HepG2 (cell line): ENCODE data around the gene DPAGT1. TPM values are rescaled to one million over a fixed set of nuclear protein-coding genes. Genes with fewer than 3 reads are reported as not detected.

Experiments
- AHR ChIP-seq: IDR thresholded peaks from 2 replicates; pipeline ENCODE4 v1.6.1; 2018; ENCODE audit warnings: missing genetic modification reagents, missing compliant biosample characterization
- ATF7 ChIP-seq, 2 experiments: fragments of 450-650 bp in 1 of 2; sonication (generic) in 1 of 2; formaldehyde crosslinking in 1 of 2; IDR thresholded peaks; 2 replicates each; pipeline versions ENCODE4 v1.4.0 to v1.6.1; 2016 to 2020; ENCODE audit warnings: antibody characterized with exemption in 1 of 2, mild to moderate bottlenecking in 1 of 2, missing genetic modification reagents in 1 of 2
- BCL3 ChIP-seq: sonication (generic); formaldehyde crosslinking; IDR thresholded peaks from 2 replicates; pipeline ENCODE4 v1.5.1; 2020; ENCODE audit warnings: mild to moderate bottlenecking, missing genetic modification reagents, moderate library complexity
- LRRFIP1 ChIP-seq: sonication (generic); formaldehyde crosslinking; conservative IDR thresholded peaks from 2 replicates; pipeline ENCODE4 v1.4.0; 2020; ENCODE audit warnings: missing genetic modification reagents
- POLR2A ChIP-seq, 2 experiments: IDR thresholded peaks; 2 replicates each; pipeline ENCODE4 v1.6.1; 2011; ENCODE audit warnings: low read depth in 2 of 2, low read length in 2 of 2, mild to moderate bottlenecking in 1 of 2, moderate library complexity in 1 of 2; ENCODE audit not compliant: insufficient read depth in 1 of 2
- SOX5 ChIP-seq: IDR thresholded peaks from 2 replicates; pipeline ENCODE4 v1.6.1; 2016; ENCODE audit warnings: borderline replicate concordance
- TRIM24 ChIP-seq: sonication (generic); formaldehyde crosslinking; IDR thresholded peaks from 2 replicates; pipeline ENCODE4 v1.8.0; 2022; ENCODE audit warnings: mild to moderate bottlenecking, missing genetic modification reagents
- TSC22D2 ChIP-seq: sonication (generic); formaldehyde crosslinking; IDR thresholded peaks from 2 replicates; pipeline ENCODE4 v1.5.1; 2020; ENCODE audit warnings: missing genetic modification reagents, mild to moderate bottlenecking, borderline replicate concordance
- ZNF543 ChIP-seq: sonication (generic); formaldehyde crosslinking; IDR thresholded peaks from 2 replicates; pipeline ENCODE4 v1.4.0; 2020; ENCODE audit warnings: mild to moderate bottlenecking, missing genetic modification reagents
- ZNF577 ChIP-seq: sonication (generic); formaldehyde crosslinking; IDR thresholded peaks from 2 replicates; pipeline ENCODE4 v1.4.0; 2020; ENCODE audit warnings: mild to moderate bottlenecking, low read depth, missing genetic modification reagents, borderline replicate concordance
- polyA plus RNA-seq, 8 experiments: library from polyadenylated mRNA; depleted of rRNA in 3 of 8; stranded (reverse) in 7 of 8; unstranded in 1 of 8; fragments of >200 nt; fragmentation: Illumina TruSeq in 4 of 8; extraction: Trizol in 4 of 8; gene quantifications; 2 replicates each; pipeline versions ENCODE4 v1.2.1 to v1.2.3, GENCODE V29; 2011 to 2016; ENCODE audit warnings: low read depth in 4 of 8, missing spikeins in 1 of 8, mixed read lengths in 1 of 8; ENCODE audit not compliant: insufficient read depth in 1 of 8
- total RNA-seq, 5 experiments: library from RNA; depleted of rRNA; stranded (reverse); fragments of >200 nt; fragmentation: Illumina TruSeq; extraction: Trizol; gene quantifications; 2 replicates each; pipeline ENCODE4 v1.2.3, GENCODE V29; 2016; ENCODE audit warnings: low read depth in 1 of 5
- TF ChIP-seq, protein P1 (sequence below): sonication (generic); formaldehyde crosslinking; IDR thresholded peaks from 2 replicates; pipeline ENCODE4 v1.4.0; 2020; ENCODE audit warnings: missing genetic modification reagents
- TF ChIP-seq, protein P2 (sequence below): sonication (generic); formaldehyde crosslinking; IDR thresholded peaks from 2 replicates; pipeline ENCODE4 v1.4.0; 2020; ENCODE audit warnings: mild to moderate bottlenecking, missing genetic modification reagents, borderline replicate concordance
- TF ChIP-seq, protein P3 (sequence below): sonication (generic); IDR thresholded peaks from 2 replicates; pipeline ENCODE4 v1.6.1; 2016; ENCODE audit warnings: low read depth, borderline replicate concordance

DPAGT1 gene
- total and polyA plus RNA-seq, 2 of the 13 experiments (the other 11 are each of a cell fraction or from before 2014, with no cell fraction given) = 37.6 to 70.7 TPM

DNA sequence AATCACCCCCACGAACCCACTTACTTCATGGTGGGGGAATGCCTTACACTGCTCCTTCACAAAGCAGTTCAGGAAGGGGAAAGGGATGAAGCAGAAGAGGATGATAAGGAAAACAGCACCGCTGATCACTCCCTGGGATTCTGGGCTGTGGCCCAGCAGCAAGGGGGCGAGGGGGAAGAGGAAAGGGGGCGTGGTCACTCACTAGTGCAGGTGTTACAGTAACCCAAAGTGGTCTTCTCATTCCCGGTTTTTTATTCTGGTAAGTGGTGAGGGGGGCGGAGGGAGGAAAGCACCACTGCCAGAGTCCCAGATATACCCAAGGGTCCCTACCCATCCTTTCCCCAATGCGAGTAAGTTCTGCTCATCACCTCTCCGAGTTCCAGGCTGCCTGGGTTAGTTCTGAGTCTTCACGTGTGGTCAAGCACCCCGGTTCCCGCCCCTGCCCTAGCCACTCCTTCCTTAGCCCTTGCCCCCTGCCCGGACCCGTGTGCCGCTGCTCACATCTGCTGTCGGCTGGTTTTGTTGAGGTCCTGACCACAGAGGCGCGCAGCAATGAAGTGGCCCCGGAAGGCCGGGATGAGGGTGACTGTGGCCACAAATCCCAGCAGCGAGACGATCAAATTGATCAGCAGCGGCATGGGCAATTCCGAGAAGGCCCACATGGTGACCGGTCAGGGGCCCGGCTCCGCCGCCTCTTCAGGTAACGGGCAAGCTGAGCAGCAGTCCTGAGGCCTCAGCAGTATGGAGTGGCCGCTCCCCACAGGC lies 477 bp downstream of the DPAGT1 start (continued):
- TF ChIP-seq, protein P1, sequence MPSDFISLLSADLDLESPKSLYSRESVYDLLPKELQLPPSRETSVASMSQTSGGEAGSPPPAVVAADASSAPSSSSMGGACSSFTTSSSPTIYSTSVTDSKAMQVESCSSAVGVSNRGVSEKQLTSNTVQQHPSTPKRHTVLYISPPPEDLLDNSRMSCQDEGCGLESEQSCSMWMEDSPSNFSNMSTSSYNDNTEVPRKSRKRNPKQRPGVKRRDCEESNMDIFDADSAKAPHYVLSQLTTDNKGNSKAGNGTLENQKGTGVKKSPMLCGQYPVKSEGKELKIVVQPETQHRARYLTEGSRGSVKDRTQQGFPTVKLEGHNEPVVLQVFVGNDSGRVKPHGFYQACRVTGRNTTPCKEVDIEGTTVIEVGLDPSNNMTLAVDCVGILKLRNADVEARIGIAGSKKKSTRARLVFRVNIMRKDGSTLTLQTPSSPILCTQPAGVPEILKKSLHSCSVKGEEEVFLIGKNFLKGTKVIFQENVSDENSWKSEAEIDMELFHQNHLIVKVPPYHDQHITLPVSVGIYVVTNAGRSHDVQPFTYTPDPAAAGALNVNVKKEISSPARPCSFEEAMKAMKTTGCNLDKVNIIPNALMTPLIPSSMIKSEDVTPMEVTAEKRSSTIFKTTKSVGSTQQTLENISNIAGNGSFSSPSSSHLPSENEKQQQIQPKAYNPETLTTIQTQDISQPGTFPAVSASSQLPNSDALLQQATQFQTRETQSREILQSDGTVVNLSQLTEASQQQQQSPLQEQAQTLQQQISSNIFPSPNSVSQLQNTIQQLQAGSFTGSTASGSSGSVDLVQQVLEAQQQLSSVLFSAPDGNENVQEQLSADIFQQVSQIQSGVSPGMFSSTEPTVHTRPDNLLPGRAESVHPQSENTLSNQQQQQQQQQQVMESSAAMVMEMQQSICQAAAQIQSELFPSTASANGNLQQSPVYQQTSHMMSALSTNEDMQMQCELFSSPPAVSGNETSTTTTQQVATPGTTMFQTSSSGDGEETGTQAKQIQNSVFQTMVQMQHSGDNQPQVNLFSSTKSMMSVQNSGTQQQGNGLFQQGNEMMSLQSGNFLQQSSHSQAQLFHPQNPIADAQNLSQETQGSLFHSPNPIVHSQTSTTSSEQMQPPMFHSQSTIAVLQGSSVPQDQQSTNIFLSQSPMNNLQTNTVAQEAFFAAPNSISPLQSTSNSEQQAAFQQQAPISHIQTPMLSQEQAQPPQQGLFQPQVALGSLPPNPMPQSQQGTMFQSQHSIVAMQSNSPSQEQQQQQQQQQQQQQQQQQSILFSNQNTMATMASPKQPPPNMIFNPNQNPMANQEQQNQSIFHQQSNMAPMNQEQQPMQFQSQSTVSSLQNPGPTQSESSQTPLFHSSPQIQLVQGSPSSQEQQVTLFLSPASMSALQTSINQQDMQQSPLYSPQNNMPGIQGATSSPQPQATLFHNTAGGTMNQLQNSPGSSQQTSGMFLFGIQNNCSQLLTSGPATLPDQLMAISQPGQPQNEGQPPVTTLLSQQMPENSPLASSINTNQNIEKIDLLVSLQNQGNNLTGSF (CRISPR knock-in tag) = 0 out of 2 replicates have a peak, but pooled peaks have one; percentile 20
- TF ChIP-seq, protein P2, sequence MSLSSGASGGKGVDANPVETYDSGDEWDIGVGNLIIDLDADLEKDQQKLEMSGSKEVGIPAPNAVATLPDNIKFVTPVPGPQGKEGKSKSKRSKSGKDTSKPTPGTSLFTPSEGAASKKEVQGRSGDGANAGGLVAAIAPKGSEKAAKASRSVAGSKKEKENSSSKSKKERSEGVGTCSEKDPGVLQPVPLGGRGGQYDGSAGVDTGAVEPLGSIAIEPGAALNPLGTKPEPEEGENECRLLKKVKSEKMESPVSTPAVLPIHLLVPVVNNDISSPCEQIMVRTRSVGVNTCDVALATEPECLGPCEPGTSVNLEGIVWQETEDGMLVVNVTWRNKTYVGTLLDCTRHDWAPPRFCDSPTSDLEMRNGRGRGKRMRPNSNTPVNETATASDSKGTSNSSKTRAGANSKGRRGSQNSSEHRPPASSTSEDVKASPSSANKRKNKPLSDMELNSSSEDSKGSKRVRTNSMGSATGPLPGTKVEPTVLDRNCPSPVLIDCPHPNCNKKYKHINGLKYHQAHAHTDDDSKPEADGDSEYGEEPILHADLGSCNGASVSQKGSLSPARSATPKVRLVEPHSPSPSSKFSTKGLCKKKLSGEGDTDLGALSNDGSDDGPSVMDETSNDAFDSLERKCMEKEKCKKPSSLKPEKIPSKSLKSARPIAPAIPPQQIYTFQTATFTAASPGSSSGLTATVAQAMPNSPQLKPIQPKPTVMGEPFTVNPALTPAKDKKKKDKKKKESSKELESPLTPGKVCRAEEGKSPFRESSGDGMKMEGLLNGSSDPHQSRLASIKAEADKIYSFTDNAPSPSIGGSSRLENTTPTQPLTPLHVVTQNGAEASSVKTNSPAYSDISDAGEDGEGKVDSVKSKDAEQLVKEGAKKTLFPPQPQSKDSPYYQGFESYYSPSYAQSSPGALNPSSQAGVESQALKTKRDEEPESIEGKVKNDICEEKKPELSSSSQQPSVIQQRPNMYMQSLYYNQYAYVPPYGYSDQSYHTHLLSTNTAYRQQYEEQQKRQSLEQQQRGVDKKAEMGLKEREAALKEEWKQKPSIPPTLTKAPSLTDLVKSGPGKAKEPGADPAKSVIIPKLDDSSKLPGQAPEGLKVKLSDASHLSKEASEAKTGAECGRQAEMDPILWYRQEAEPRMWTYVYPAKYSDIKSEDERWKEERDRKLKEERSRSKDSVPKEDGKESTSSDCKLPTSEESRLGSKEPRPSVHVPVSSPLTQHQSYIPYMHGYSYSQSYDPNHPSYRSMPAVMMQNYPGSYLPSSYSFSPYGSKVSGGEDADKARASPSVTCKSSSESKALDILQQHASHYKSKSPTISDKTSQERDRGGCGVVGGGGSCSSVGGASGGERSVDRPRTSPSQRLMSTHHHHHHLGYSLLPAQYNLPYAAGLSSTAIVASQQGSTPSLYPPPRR (CRISPR knock-in tag) = no peak
- TF ChIP-seq ZNF543 = no peak
- TF ChIP-seq BCL3 (CRISPR knock-in tag) = no peak
- TF ChIP-seq TRIM24 (CRISPR knock-in tag) = no peak
- TF ChIP-seq ZNF577 (CRISPR knock-in tag) = no peak
- peak; percentile 14; the same call in 1 of the 2 replicates for TF ChIP-seq TSC22D2 (CRISPR knock-in tag)
- TF ChIP-seq LRRFIP1 = no peak
- TF ChIP-seq, protein P3, sequence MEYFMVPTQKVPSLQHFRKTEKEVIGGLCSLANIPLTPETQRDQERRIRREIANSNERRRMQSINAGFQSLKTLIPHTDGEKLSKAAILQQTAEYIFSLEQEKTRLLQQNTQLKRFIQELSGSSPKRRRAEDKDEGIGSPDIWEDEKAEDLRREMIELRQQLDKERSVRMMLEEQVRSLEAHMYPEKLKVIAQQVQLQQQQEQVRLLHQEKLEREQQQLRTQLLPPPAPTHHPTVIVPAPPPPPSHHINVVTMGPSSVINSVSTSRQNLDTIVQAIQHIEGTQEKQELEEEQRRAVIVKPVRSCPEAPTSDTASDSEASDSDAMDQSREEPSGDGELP = no peak; the same call in 1 of the 2 replicates
- TF ChIP-seq AHR = no peak
- TF ChIP-seq POLR2A (IDR thresholded peaks at IDR 0.05; ENCODE audit: insufficient read depth in 1 of 2, low read depth in 2 of 2, low read length in 2 of 2) = peak in 1 of 2 experiments; percentile 48; a peak in 2 of 4 replicates
- no peak for TF ChIP-seq ATF7 (IDR thresholded peaks at IDR 0.05)
- TF ChIP-seq ATF7 (CRISPR knock-in tag; IDR thresholded peaks at IDR 0.05) = no peak
- TF ChIP-seq SOX5 = no peak
